A673 (cell line): ENCODE data around the gene ZSWIM2. TPM values are rescaled to one million over a fixed set of nuclear protein-coding genes. Genes with fewer than 3 reads are reported as not detected.
"Not testable (repeated sequence)": the region's sequence is repeated elsewhere in the genome, so short reads cannot be mapped to it uniquely, and the experiment has no call there.

Experiments
- BruUV-seq: library from RNA; stranded (reverse); fragments of 400-500 nt; replicated peaks from 2 replicates; lab custom pipeline; 2021; lab: Mats Ljungman, UMichigan
- CTCF ChIA-PET: fragments of 300-600 bp; sonication (Branson Sonifier 250); formaldehyde crosslinking; loops from one replicate; lab custom pipeline; 2022; ENCODE audit warnings: antibody characterized with exemption; lab: Charles Lee
- POLR2A ChIA-PET: fragments of 300-600 bp; sonication (Branson Sonifier 250); formaldehyde crosslinking; loops from one replicate; lab custom pipeline; 2022; ENCODE audit warnings: antibody characterized with exemption; ENCODE audit not compliant: low non-redundant PET; lab: Charles Lee
- DNase-seq: peaks from one replicate; pipeline ENCODE4 v3.0.0-alpha.2; 2015; ENCODE audit warnings: low spot score
- H3K27ac ChIP-seq: fragments of 200-600 bp; sonication (generic); 2 replicates; pipeline ENCODE4 v1.5.1; 2016; ENCODE audit warnings: mixed run types, low read depth, mild to moderate bottlenecking, mixed read lengths, antibody characterized with exemption, low read length; ENCODE audit not compliant: poor library complexity, severe bottlenecking
- H3K27me3 ChIP-seq: fragments of 200-600 bp; sonication (generic); replicated peaks from 2 replicates; pipeline ENCODE4 v1.6.1; 2017; ENCODE audit warnings: mixed run types, low read depth, mild to moderate bottlenecking, mixed read lengths, antibody characterized with exemption, low read length; ENCODE audit not compliant: insufficient read depth, poor library complexity
- H3K36me3 ChIP-seq: fragments of 200-600 bp; sonication (generic); 2 replicates; pipeline ENCODE4 v1.6.1; 2016; ENCODE audit warnings: mixed run types, mild to moderate bottlenecking, mixed read lengths, antibody characterized with exemption, low read length; ENCODE audit not compliant: insufficient read depth, poor library complexity, severe bottlenecking
- H3K4me1 ChIP-seq: fragments of 200-600 bp; sonication (generic); 2 replicates; pipeline ENCODE4 v1.6.1; 2017; ENCODE audit warnings: mixed run types, mild to moderate bottlenecking, mixed read lengths, antibody characterized with exemption, low read length; ENCODE audit not compliant: insufficient read depth, poor library complexity, severe bottlenecking
- H3K4me3 ChIP-seq: fragments of 200-600 bp; sonication (generic); 2 replicates; pipeline ENCODE4 v1.5.1; 2016; ENCODE audit warnings: low read depth, mixed run types, mild to moderate bottlenecking, mixed read lengths, low read length; ENCODE audit not compliant: poor library complexity, severe bottlenecking
- H3K9me3 ChIP-seq: fragments of 200-600 bp; sonication (generic); 2 replicates; pipeline ENCODE4 v1.6.1; 2016; ENCODE audit warnings: mixed run types, low read depth, mild to moderate bottlenecking, mixed read lengths, antibody characterized with exemption, low read length; ENCODE audit not compliant: poor library complexity, severe bottlenecking
- CTCF ChIP-seq: fragments of 300-800, 200-600 bp; sonication (generic); conservative IDR thresholded peaks from 2 replicates; pipeline ENCODE4 v1.5.1; 2017; ENCODE audit warnings: low read depth, mild to moderate bottlenecking, antibody characterized with exemption, low read length, moderate library complexity, mixed read lengths
- EZH2 ChIP-seq: fragments of 200-600 bp; sonication (generic); IDR thresholded peaks from 2 replicates; pipeline ENCODE4 v1.6.1; 2017; ENCODE audit warnings: borderline replicate concordance, low read depth, mild to moderate bottlenecking, mixed read lengths, antibody characterized with exemption, low read length; ENCODE audit not compliant: poor library complexity, severe bottlenecking
- intact Hi-C: fragments of 100-400 bp; cut with micrococcal nuclease; formaldehyde crosslinking; loops from one replicate; pipeline ENCODE4 v1.10.0; 2022; ENCODE audit not compliant: unreplicated experiment
- total RNA-seq: library from RNA; stranded (reverse); gene quantifications from 2 replicates; pipeline ENCODE4 v1.2.3, GENCODE V29; 2021

ZSWIM2 gene
- total RNA-seq, 1 experiment from 2014 or later, result not detected

- no TSS peak for BruUV-seq
- Histone ChIP-seq H3K27ac (no peak overlapping the region), H3K4me1 (no peaks in the 10 kb centered on the region), H3K27me3 (no peaks in the 10 kb centered on the region), H3K4me3 (no peak overlapping the region), H3K36me3 (no peaks in the 10 kb centered on the region), H3K9me3 (no peaks in the 10 kb centered on the region)
- ChIA-PET CTCF (no interaction called here), POLR2A (no interaction called here)
- DNase-seq, result no peak
- intact Hi-C loops, result no loop called here
- TF ChIP-seq CTCF, result no peak
- TF ChIP-seq EZH2, result no peak
These were observed 42.4 kb downstream of the ZSWIM2 start for GRCh38 chr2:186806591-186806990.

- intact Hi-C loops, H3K27ac ChIP-seq, H3K9me3 ChIP-seq, DNase-seq, H3K4me3 ChIP-seq, CTCF ChIA-PET, BruUV-seq, H3K36me3 ChIP-seq, H3K4me1 ChIP-seq, POLR2A ChIA-PET, H3K27me3 ChIP-seq: not testable (repeated sequence)
These were observed 50.4 kb downstream of the ZSWIM2 start for GRCh38 chr2:186798604-186799003.

- Histone ChIP-seq H3K4me3 (no peak overlapping the region), H3K9me3 (peaks cover 3% of the 10 kb centered on the region), H3K4me1 (no peaks in the 10 kb centered on the region), H3K36me3 (no peaks in the 10 kb centered on the region), H3K27me3 (peaks cover 3% of the 10 kb centered on the region), H3K27ac (no peak overlapping the region)
- DNase-seq, result no peak
- TF ChIP-seq EZH2 (no peak), CTCF (no peak)
- POLR2A ChIA-PET, result no interaction called here
- CTCF ChIA-PET, result no interaction called here
- BruUV-seq, result no TSS peak
- intact Hi-C loops, result no loop called here
These were observed 64.0 kb downstream of the ZSWIM2 start for GRCh38 chr2:186784930-186785329.

GRCh38 chr2:186783254-186783653 is 65.7 kb downstream of the ZSWIM2 start:
- ChIA-PET CTCF (no interaction called here), POLR2A (no interaction called here)
- Histone ChIP-seq H3K36me3 (no peaks in the 10 kb centered on the region), H3K4me3 (no peak overlapping the region), H3K9me3 (peaks cover 3% of the 10 kb centered on the region), H3K4me1 (no peaks in the 10 kb centered on the region), H3K27me3 (peaks cover 2% of the 10 kb centered on the region), H3K27ac (no peak overlapping the region)
- no TSS peak for BruUV-seq
- TF ChIP-seq CTCF (no peak), EZH2 (no peak)
- no peak for DNase-seq
- intact Hi-C loops, result no loop called here
